AG10803 (cell line): ENCODE measurements around the gene XK.

ENCODE experiments used
- DNase-seq: peaks from one replicate; pipeline ENCODE4 v3.0.0; 2010; ENCODE audit warnings: low read depth
- H3K4me3 ChIP-seq: 2 replicates; pipeline ENCODE4 v1.5.1; 2011; ENCODE audit warnings: mild to moderate bottlenecking, low read length, control low read depth
- TF ChIP-seq, protein P1 (sequence below): conservative IDR thresholded peaks from 2 replicates; pipeline ENCODE4 v1.5.1; 2011; ENCODE audit warnings: mild to moderate bottlenecking, low read length, control low read depth, inconsistent platforms

Gene XK

DNA sequence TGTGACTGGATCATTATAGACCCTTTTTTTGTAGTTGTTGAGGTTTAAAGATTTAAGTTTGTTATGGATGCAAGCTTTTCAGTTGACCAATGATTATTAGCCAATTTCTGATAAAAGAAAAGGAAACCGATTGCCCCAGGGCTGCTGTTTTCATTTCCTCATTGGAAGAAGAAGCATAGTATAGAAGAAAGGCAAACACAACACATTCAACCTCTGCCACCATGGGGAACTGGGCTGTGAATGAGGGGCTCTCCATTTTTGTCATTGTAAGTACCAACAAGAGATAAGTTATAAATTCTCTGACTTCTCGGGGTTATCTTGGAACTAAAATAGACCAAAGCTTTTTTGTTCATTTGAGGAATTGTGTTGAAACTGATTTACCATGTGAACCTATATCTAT lies 94.3 kb downstream of the XK start, which contains the start of gene CYBB:
CYBB (plus strand) TSS at position 203 of the 400 bp plus-strand sequence; CDS start at position 222, 19 bp downstream.
- DNase-seq = no peak
- no peak within 1 kb of the TSS for H3K4me3 ChIP-seq
- TF ChIP-seq, protein P1, sequence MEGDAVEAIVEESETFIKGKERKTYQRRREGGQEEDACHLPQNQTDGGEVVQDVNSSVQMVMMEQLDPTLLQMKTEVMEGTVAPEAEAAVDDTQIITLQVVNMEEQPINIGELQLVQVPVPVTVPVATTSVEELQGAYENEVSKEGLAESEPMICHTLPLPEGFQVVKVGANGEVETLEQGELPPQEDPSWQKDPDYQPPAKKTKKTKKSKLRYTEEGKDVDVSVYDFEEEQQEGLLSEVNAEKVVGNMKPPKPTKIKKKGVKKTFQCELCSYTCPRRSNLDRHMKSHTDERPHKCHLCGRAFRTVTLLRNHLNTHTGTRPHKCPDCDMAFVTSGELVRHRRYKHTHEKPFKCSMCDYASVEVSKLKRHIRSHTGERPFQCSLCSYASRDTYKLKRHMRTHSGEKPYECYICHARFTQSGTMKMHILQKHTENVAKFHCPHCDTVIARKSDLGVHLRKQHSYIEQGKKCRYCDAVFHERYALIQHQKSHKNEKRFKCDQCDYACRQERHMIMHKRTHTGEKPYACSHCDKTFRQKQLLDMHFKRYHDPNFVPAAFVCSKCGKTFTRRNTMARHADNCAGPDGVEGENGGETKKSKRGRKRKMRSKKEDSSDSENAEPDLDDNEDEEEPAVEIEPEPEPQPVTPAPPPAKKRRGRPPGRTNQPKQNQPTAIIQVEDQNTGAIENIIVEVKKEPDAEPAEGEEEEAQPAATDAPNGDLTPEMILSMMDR = no peak

DNA sequence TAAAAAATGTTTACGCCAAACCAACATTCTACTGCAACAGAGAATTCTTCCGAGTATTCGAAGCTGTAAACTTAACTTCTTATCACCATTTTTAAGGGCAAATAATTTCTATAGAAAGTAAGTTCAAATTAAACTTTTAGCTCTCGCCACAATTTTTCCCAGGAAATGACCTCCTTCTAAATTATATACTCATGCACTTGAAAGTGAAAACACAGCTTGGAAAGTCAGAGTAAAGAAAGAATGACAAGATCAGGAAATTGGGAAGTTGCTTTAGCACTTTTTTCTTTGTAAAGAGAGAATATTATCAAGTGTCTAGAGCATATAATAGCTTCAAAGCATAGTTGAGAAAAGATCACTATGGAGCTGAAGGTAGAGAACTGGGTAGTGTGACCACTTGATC lies 95.5 kb downstream of the XK start:
- TF ChIP-seq, protein P1 = no peak
- DNase-seq = no peak
- no peak overlapping the region for H3K4me3 ChIP-seq
